ENCODE results near the gene IDUA.
A peak's percentile ranks its signal among the peaks of the same experiment; 100 is the strongest.

IDUA gene

DNA sequence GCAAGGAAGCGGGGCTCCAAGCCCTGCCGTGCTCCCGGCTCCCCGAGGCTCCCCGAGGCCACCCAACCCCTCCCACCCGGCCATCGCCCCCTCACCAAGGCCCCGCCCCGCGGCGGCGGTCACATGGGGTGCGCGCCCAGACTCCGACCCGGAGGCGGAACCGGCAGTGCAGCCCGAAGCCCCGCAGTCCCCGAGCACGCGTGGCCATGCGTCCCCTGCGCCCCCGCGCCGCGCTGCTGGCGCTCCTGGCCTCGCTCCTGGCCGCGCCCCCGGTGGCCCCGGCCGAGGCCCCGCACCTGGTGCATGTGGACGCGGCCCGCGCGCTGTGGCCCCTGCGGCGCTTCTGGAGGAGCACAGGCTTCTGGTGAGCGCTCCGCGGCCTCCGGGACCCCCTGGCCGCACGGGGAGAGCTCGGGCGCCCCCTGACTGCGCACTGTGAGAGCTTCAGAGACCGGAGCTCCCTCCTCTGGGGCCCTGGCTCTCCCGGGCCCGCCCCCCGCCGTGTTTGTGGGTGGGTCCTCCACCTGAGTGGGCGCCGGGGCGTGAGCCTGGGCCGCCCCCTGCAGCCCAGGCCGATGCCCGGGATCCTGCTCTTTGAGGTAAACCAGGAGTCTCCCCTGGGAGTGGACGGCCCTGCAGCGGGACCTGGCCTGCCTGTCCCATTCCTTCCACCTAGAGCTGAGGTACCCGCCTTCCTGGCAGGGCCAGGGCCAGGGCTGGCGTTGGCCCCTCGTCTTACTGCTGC is at the start of gene IDUA:
TSS of gene IDUA (plus strand) at position 166 of the 745 bp plus-strand sequence. CDS start at position 207, 41 bp downstream.
- TF ChIP-seq CEBPB (IDR thresholded peaks at IDR 0.05) = no peak
- TF ChIP-seq YY1 (IDR thresholded peaks at IDR 0.05; ENCODE audit: low read depth) = no peak
- TF ChIP-seq ZBTB7A (IDR thresholded peaks at IDR 0.05; ENCODE audit: low read depth) = peak; percentile 85; the same call in 1 of the 2 replicates
- TF ChIP-seq EP300 (IDR thresholded peaks at IDR 0.05; ENCODE audit: borderline replicate concordance) = no peak
- TF ChIP-seq, protein P1, sequence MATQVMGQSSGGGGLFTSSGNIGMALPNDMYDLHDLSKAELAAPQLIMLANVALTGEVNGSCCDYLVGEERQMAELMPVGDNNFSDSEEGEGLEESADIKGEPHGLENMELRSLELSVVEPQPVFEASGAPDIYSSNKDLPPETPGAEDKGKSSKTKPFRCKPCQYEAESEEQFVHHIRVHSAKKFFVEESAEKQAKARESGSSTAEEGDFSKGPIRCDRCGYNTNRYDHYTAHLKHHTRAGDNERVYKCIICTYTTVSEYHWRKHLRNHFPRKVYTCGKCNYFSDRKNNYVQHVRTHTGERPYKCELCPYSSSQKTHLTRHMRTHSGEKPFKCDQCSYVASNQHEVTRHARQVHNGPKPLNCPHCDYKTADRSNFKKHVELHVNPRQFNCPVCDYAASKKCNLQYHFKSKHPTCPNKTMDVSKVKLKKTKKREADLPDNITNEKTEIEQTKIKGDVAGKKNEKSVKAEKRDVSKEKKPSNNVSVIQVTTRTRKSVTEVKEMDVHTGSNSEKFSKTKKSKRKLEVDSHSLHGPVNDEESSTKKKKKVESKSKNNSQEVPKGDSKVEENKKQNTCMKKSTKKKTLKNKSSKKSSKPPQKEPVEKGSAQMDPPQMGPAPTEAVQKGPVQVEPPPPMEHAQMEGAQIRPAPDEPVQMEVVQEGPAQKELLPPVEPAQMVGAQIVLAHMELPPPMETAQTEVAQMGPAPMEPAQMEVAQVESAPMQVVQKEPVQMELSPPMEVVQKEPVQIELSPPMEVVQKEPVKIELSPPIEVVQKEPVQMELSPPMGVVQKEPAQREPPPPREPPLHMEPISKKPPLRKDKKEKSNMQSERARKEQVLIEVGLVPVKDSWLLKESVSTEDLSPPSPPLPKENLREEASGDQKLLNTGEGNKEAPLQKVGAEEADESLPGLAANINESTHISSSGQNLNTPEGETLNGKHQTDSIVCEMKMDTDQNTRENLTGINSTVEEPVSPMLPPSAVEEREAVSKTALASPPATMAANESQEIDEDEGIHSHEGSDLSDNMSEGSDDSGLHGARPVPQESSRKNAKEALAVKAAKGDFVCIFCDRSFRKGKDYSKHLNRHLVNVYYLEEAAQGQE (IDR thresholded peaks at IDR 0.05; ENCODE audit: low read depth) = no peak
- TF ChIP-seq, protein P2, sequence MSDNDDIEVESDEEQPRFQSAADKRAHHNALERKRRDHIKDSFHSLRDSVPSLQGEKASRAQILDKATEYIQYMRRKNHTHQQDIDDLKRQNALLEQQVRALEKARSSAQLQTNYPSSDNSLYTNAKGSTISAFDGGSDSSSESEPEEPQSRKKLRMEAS (IDR thresholded peaks at IDR 0.05) = peak; percentile 65
- TF ChIP-seq NFIC (IDR thresholded peaks at IDR 0.05) = no peak
- TF ChIP-seq CREB1 (IDR thresholded peaks at IDR 0.05; ENCODE audit: low read depth) = no peak
- no peak for TF ChIP-seq FOXM1 (IDR thresholded peaks at IDR 0.05; ENCODE audit: borderline replicate concordance, low read depth)
- peak; percentile 25; the same call in 1 of the 2 replicates for TF ChIP-seq RAD21 (IDR thresholded peaks at IDR 0.05; ENCODE audit: low read depth)
- TF ChIP-seq TCF12 (IDR thresholded peaks at IDR 0.05; ENCODE audit: low read depth) = no peak
- peak; percentile 65; the same call in 1 of the 2 replicates for TF ChIP-seq EGR1 (IDR thresholded peaks at IDR 0.05)
- 0 out of 2 replicates have a peak, but pooled peaks have one; percentile 18 for TF ChIP-seq TAF1 (IDR thresholded peaks at IDR 0.05; ENCODE audit: low read depth)
- TF ChIP-seq TEAD4 (IDR thresholded peaks at IDR 0.05) = no peak
- TF ChIP-seq, protein P3, sequence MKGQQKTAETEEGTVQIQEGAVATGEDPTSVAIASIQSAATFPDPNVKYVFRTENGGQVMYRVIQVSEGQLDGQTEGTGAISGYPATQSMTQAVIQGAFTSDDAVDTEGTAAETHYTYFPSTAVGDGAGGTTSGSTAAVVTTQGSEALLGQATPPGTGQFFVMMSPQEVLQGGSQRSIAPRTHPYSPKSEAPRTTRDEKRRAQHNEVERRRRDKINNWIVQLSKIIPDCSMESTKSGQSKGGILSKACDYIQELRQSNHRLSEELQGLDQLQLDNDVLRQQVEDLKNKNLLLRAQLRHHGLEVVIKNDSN (IDR thresholded peaks at IDR 0.05) = peak; percentile 91

DNA sequence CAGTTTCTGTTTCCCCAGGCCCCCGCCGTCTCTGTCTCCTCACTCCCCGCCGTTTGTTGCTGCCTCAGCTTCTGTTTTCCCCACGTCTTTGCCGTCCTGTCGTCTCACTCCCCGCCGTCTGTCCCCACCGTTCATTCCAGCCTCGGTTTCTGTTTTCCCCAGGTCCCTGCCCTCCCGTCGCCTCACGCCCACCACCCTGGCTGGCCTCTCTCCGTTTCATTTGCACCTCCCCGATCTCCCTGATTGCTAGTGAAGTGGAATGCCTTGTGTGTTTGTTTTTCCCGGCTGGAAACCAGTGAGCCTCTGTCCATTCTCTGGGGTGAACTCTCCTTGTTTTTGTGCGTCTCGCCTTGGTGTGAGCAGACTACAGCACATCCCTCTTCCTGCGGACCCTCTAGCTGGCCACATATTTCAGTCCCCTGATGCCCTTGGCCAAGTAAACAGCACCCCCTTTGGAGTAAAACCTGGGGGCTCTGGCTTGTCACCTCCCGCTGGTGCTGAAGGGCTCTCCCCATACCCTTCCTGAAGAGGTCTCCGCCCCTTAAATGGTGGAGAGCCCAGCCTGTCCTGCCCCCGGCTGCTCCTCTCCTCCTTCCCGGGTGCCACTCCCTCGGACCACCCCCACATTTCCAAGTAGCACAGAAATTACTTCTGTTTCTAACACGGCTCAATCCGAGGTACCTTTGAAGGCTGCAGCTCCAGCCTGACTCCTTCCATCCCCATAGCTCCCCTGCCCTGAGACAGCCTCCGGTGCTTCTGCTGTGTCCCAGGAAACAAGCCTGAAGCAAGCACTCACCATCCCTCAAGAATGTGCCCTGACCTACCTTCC is 41.4 kb upstream of the IDUA start:
- TF ChIP-seq, protein P1 (IDR thresholded peaks at IDR 0.05; ENCODE audit: low read depth) = no peak
- TF ChIP-seq NFIC (IDR thresholded peaks at IDR 0.05) (no peak), ZBTB7A (IDR thresholded peaks at IDR 0.05; ENCODE audit: low read depth) (no peak), CEBPB (IDR thresholded peaks at IDR 0.05) (no peak), CREB1 (IDR thresholded peaks at IDR 0.05; ENCODE audit: low read depth) (no peak), YY1 (IDR thresholded peaks at IDR 0.05; ENCODE audit: low read depth) (no peak)
- TF ChIP-seq, protein P2 (IDR thresholded peaks at IDR 0.05) = no peak

DNA sequence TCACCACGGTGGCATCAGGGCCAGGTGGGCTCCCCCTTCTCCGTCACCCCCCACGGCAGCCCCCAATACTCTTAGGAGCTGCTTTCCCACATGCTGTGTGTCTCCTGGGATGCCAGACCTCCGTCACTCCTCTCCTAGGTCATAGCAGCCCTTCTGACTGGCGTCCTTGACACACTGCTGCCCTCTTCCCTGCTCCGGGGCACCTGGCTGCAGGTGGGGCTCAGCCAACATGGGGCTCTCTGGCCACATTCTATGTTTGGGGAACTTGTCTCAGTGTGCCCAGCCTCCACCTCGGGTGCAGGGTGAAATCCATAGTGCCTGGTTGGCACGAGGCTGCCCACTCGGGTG is 40.8 kb upstream of the IDUA start:
- TF ChIP-seq, protein P2 (IDR thresholded peaks at IDR 0.05) = no peak
- TF ChIP-seq, protein P1 (IDR thresholded peaks at IDR 0.05; ENCODE audit: low read depth) = no peak
- no peak for TF ChIP-seq ZBTB7A (IDR thresholded peaks at IDR 0.05; ENCODE audit: low read depth)
- TF ChIP-seq YY1 (IDR thresholded peaks at IDR 0.05; ENCODE audit: low read depth) = no peak
- no peak for TF ChIP-seq TEAD4 (IDR thresholded peaks at IDR 0.05)
- TF ChIP-seq EP300 (IDR thresholded peaks at IDR 0.05; ENCODE audit: borderline replicate concordance) = no peak
- no peak for TF ChIP-seq RAD21 (IDR thresholded peaks at IDR 0.05; ENCODE audit: low read depth)
- no peak for TF ChIP-seq NFIC (IDR thresholded peaks at IDR 0.05)
- TF ChIP-seq EGR1 (IDR thresholded peaks at IDR 0.05) = no peak
- TF ChIP-seq, protein P3 (IDR thresholded peaks at IDR 0.05) = no peak
